ENCODE measurements around the gene POLR2A.

POLR2A gene

GRCh38 chr17:7512105-7512504, 27.9 kb downstream of the POLR2A start:
- Histone ChIP-seq H3K9ac (ENCODE audit: low read length) (no peak overlapping the region), H3K27ac (ENCODE audit: low read depth, low read length) (no peak overlapping the region), H3K4me1 (ENCODE audit: control insufficient read depth, insufficient read depth, low read length) (no peaks in the 10 kb centered on the region), H3K4me3 (ENCODE audit: low read depth, low read length) (no peak overlapping the region), H3K36me3 (ENCODE audit: control insufficient read depth, insufficient read depth, low read length) (peaks cover 70% of the 10 kb centered on the region), H3K9me3 (ENCODE audit: control insufficient read depth, insufficient read depth, low read depth, low read length) (no peaks in the 10 kb centered on the region), H3K27me3 (ENCODE audit: control insufficient read depth, insufficient read depth, low read length) (no peaks in the 10 kb centered on the region)

DNA sequence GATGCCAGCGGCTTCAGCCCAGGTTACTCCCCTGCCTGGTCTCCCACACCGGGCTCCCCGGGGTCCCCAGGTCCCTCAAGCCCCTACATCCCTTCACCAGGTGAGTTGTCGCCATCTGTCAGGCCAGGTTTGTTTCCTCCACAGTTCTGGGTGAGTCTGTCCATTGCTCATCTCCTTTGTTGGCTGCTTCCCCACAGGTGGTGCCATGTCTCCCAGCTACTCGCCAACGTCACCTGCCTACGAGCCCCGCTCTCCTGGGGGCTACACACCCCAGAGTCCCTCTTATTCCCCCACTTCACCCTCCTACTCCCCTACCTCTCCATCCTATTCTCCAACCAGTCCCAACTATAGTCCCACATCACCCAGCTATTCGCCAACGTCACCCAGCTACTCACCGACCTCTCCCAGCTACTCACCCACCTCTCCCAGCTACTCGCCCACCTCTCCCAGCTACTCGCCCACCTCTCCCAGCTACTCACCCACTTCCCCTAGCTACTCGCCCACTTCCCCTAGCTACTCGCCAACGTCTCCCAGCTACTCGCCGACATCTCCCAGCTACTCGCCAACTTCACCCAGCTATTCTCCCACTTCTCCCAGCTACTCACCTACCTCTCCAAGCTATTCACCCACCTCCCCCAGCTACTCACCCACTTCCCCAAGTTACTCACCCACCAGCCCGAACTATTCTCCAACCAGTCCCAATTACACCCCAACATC, 28.8 kb downstream of the POLR2A start:
- H3K4me1 ChIP-seq (ENCODE audit: control insufficient read depth, insufficient read depth, low read length), result no peaks in the 10 kb centered on the region
- H3K27me3 ChIP-seq (ENCODE audit: control insufficient read depth, insufficient read depth, low read length), result no peaks in the 10 kb centered on the region
- H3K9me3 ChIP-seq (ENCODE audit: control insufficient read depth, insufficient read depth, low read depth, low read length), result no peaks in the 10 kb centered on the region
- H3K9ac ChIP-seq (ENCODE audit: low read length), result no peak overlapping the region
- H3K4me3 ChIP-seq (ENCODE audit: low read depth, low read length), result no peak overlapping the region
- H3K36me3 ChIP-seq (ENCODE audit: control insufficient read depth, insufficient read depth, low read length), result peaks cover 63% of the 10 kb centered on the region
- H3K27ac ChIP-seq (ENCODE audit: low read depth, low read length), result no peak overlapping the region

- H3K36me3 ChIP-seq (ENCODE audit: control insufficient read depth, insufficient read depth, low read length), result peaks cover 53% of the 10 kb centered on the region
Measured at GRCh38 chr17:7513850-7514419, 29.8 kb downstream of the POLR2A start.

DNA sequence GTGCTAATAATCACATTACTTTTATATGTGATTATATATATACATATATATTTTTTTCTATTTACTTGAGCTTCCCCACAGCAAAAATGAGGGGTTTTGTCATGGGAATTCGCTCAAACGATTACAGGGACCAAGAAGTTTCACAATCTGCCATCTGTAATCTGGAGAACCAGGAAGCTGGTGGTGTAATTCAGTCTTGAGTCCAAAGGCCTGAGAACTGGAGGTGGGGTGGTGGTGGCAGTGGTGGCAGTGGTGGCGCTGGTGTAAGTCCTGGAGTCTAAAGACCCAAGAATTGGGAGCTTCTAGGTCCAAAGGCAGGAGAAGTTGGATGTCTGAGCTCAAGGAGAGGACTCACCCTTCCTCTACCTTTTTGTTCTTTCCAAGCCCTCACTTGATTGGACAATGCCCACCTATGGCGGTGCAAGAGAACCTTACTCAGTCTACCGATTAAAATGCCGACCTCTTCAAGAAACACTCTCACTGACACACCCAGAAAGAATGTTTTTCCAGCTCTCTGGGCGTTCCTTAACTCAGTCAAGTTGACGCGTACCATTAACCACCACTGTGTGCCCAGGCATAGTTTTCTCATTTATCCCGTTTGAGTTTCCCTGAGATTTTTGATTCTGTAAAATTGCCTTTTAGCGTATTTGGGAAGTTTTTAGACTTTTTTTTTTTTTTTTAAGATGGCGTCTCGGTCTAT, 31.9 kb downstream of the POLR2A start:
- H3K9me3 ChIP-seq (ENCODE audit: control insufficient read depth, insufficient read depth, low read depth, low read length), result no peaks in the 10 kb centered on the region
- H3K4me1 ChIP-seq (ENCODE audit: control insufficient read depth, insufficient read depth, low read length), result no peaks in the 10 kb centered on the region
- H3K27me3 ChIP-seq (ENCODE audit: control insufficient read depth, insufficient read depth, low read length), result no peaks in the 10 kb centered on the region
- H3K27ac ChIP-seq (ENCODE audit: low read depth, low read length), result no peak overlapping the region
- H3K36me3 ChIP-seq (ENCODE audit: control insufficient read depth, insufficient read depth, low read length), result peaks cover 34% of the 10 kb centered on the region
- H3K9ac ChIP-seq (ENCODE audit: low read length), result no peak overlapping the region
- no peak overlapping the region for H3K4me3 ChIP-seq (ENCODE audit: low read depth, low read length)

More at GRCh38 chr17:7513850-7514419, 29.8 kb downstream of the POLR2A start:
- Histone ChIP-seq H3K27me3 (ENCODE audit: control insufficient read depth, insufficient read depth, low read length) (no peaks in the 10 kb centered on the region), H3K4me1 (ENCODE audit: control insufficient read depth, insufficient read depth, low read length) (no peaks in the 10 kb centered on the region), H3K27ac (ENCODE audit: low read depth, low read length) (no peak overlapping the region), H3K9ac (ENCODE audit: low read length) (no peak overlapping the region), H3K9me3 (ENCODE audit: control insufficient read depth, insufficient read depth, low read depth, low read length) (no peaks in the 10 kb centered on the region), H3K4me3 (ENCODE audit: low read depth, low read length) (no peak overlapping the region)

DNA sequence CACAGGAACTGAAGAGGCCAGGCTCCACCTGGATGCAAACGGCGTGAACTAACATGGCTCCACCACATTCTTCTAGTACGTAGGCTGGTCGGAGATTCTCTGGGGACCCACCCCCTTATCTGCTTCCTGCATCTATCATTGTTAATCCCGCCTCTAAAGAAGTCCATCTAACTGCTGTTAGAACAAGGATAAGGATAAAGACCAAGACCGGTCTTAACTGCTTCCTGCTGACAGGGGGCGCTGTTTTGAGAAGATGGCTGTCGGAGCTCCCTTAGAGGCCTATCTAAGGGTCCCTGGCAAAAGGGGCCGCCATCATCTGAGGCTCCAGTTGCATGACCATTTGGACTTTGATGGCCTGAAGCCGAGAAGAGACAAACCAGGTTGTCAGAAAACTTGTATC, 38.9 kb downstream of the POLR2A start:
- Histone ChIP-seq H3K27ac (ENCODE audit: low read depth, low read length) (no peak overlapping the region), H3K9ac (ENCODE audit: low read length) (no peak overlapping the region), H3K36me3 (ENCODE audit: control insufficient read depth, insufficient read depth, low read length) (no peaks in the 10 kb centered on the region), H3K4me1 (ENCODE audit: control insufficient read depth, insufficient read depth, low read length) (no peaks in the 10 kb centered on the region), H3K27me3 (ENCODE audit: control insufficient read depth, insufficient read depth, low read length) (no peaks in the 10 kb centered on the region), H3K9me3 (ENCODE audit: control insufficient read depth, insufficient read depth, low read depth, low read length) (peaks cover 14% of the 10 kb centered on the region), H3K4me3 (ENCODE audit: low read depth, low read length) (no peak overlapping the region)

- no peaks in the 10 kb centered on the region for H3K36me3 ChIP-seq (ENCODE audit: control insufficient read depth, insufficient read depth, low read length)
- no peaks in the 10 kb centered on the region for H3K27me3 ChIP-seq (ENCODE audit: control insufficient read depth, insufficient read depth, low read length)
- no peak overlapping the region for H3K9ac ChIP-seq (ENCODE audit: low read length)
Measured at GRCh38 chr17:7528842-7529241, 44.7 kb downstream of the POLR2A start.

DNA sequence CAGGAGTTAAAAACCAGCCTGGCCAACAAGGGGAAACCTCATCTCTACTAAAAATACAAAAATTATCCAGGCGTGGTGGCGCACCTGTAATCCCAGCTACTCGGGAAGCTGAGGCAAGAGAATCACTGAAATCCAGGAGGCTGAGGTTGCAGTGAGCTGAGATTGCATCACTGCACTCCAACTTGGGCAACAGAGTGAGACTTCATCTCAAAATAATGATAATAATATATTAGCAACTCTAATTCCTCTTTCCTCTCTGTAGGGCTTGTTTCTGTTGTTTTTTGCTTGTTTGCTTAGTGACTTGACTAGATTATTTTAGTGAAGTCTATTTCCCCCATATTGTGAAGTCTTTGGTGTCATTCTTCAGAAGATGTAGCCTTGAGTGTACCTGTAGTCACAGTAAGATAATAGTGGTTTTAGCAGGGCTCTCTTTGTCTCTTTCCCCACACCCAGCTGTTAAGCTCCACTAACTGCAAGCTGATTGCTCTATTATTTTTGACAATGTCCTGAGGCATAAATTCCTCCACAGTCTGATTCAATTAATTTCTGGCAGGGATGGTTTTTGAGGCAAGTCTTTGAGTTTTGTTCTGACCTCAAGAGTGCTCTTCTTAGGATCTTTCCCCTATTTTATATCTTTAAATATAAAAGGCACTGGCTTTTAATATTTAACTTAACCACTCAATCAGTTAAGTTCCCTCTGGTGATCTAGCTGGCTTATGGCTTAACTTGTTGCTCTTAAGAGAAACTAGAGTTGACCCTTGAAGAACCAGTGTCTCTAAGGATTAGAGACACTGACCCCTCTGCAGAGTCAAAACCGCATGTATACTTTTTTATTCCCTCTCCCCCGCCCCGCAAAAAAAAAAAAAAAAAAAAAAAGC, 46.1 kb downstream of the POLR2A start:
- Histone ChIP-seq H3K36me3 (ENCODE audit: control insufficient read depth, insufficient read depth, low read length) (no peaks in the 10 kb centered on the region), H3K27ac (ENCODE audit: low read depth, low read length) (no peak overlapping the region), H3K9ac (ENCODE audit: low read length) (no peak overlapping the region), H3K4me1 (ENCODE audit: control insufficient read depth, insufficient read depth, low read length) (no peaks in the 10 kb centered on the region), H3K27me3 (ENCODE audit: control insufficient read depth, insufficient read depth, low read length) (no peaks in the 10 kb centered on the region), H3K9me3 (ENCODE audit: control insufficient read depth, insufficient read depth, low read depth, low read length) (peaks cover 18% of the 10 kb centered on the region; the same call in 1 of the 2 replicates), H3K4me3 (ENCODE audit: low read depth, low read length) (no peak overlapping the region)

More at GRCh38 chr17:7528842-7529241, 44.7 kb downstream of the POLR2A start:
- Histone ChIP-seq H3K27ac (ENCODE audit: low read depth, low read length) (no peak overlapping the region), H3K4me1 (ENCODE audit: control insufficient read depth, insufficient read depth, low read length) (no peaks in the 10 kb centered on the region), H3K9me3 (ENCODE audit: control insufficient read depth, insufficient read depth, low read depth, low read length) (peaks cover 22% of the 10 kb centered on the region), H3K4me3 (ENCODE audit: low read depth, low read length) (no peak overlapping the region)

GRCh38 chr17:7538050-7538449, 53.9 kb downstream of the POLR2A start:
- Histone ChIP-seq H3K27ac (ENCODE audit: low read depth, low read length) (no peak overlapping the region), H3K4me1 (ENCODE audit: control insufficient read depth, insufficient read depth, low read length) (no peaks in the 10 kb centered on the region), H3K4me3 (ENCODE audit: low read depth, low read length) (no peak overlapping the region), H3K9ac (ENCODE audit: low read length) (no peak overlapping the region), H3K27me3 (ENCODE audit: control insufficient read depth, insufficient read depth, low read length) (peaks cover 6% of the 10 kb centered on the region; the same call in 1 of the 2 replicates), H3K36me3 (ENCODE audit: control insufficient read depth, insufficient read depth, low read length) (no peaks in the 10 kb centered on the region), H3K9me3 (ENCODE audit: control insufficient read depth, insufficient read depth, low read depth, low read length) (peaks cover 11% of the 10 kb centered on the region)

- H3K9me3 ChIP-seq (ENCODE audit: control insufficient read depth, insufficient read depth, low read depth, low read length), result peaks cover 11% of the 10 kb centered on the region
- no peak overlapping the region for H3K27ac ChIP-seq (ENCODE audit: low read depth, low read length)
- no peak overlapping the region for H3K4me3 ChIP-seq (ENCODE audit: low read depth, low read length)
- no peaks in the 10 kb centered on the region for H3K4me1 ChIP-seq (ENCODE audit: control insufficient read depth, insufficient read depth, low read length)
- no peak overlapping the region for H3K9ac ChIP-seq (ENCODE audit: low read length)
- H3K27me3 ChIP-seq (ENCODE audit: control insufficient read depth, insufficient read depth, low read length), result peaks cover 13% of the 10 kb centered on the region; the same call in 1 of the 2 replicates
- no peaks in the 10 kb centered on the region for H3K36me3 ChIP-seq (ENCODE audit: control insufficient read depth, insufficient read depth, low read length)
Measured at GRCh38 chr17:7538891-7539545, 54.9 kb downstream of the POLR2A start.

- H3K36me3 ChIP-seq (ENCODE audit: control insufficient read depth, insufficient read depth, low read length), result no peaks in the 10 kb centered on the region
- H3K27ac ChIP-seq (ENCODE audit: low read depth, low read length), result no peak overlapping the region
- peaks cover 13% of the 10 kb centered on the region; the same call in 1 of the 2 replicates for H3K27me3 ChIP-seq (ENCODE audit: control insufficient read depth, insufficient read depth, low read length)
- peaks cover 11% of the 10 kb centered on the region for H3K9me3 ChIP-seq (ENCODE audit: control insufficient read depth, insufficient read depth, low read depth, low read length)
- H3K4me3 ChIP-seq (ENCODE audit: low read depth, low read length), result no peak overlapping the region
- H3K9ac ChIP-seq (ENCODE audit: low read length), result no peak overlapping the region
- H3K4me1 ChIP-seq (ENCODE audit: control insufficient read depth, insufficient read depth, low read length), result no peaks in the 10 kb centered on the region
Measured at GRCh38 chr17:7541074-7541621, 57.0 kb downstream of the POLR2A start.
